ENCODE data around the gene CSH2.
"Not testable (repeated sequence)": the region's sequence is repeated elsewhere in the genome, so short reads cannot be mapped to it uniquely, and the experiment has no call there.

CSH2 gene

GRCh38 chr17:63873577-63873976 lies at the start of gene CSH2:
CSH2 (minus strand) TSS chr17:63873677; CDS start chr17:63873614, 63 bp downstream.
- H3K27me3 ChIP-seq (ENCODE audit: control insufficient read depth in 1 of 2, insufficient read depth in 2 of 2, low read length in 2 of 2); H3K4me3 ChIP-seq (ENCODE audit: low read depth in 1 of 2, low read length in 2 of 2); H3K9me3 ChIP-seq (ENCODE audit: low read length); H3K36me3 ChIP-seq (ENCODE audit: insufficient read depth, low read length); H3K4me1 ChIP-seq (ENCODE audit: insufficient read depth, low read length); H3K9ac ChIP-seq (ENCODE audit: low read length); H3K27ac ChIP-seq (ENCODE audit: low read depth, low read length): not testable (repeated sequence)

GRCh38 chr17:63922402-63922801 lies 48.9 kb upstream of the CSH2 start:
- H3K4me3 ChIP-seq (ENCODE audit: low read depth in 1 of 2, low read length in 2 of 2); H3K27ac ChIP-seq (ENCODE audit: low read depth, low read length); H3K9me3 ChIP-seq (ENCODE audit: low read length); H3K9ac ChIP-seq (ENCODE audit: low read length); H3K4me1 ChIP-seq (ENCODE audit: insufficient read depth, low read length); H3K27me3 ChIP-seq (ENCODE audit: control insufficient read depth in 1 of 2, insufficient read depth in 2 of 2, low read length in 2 of 2); H3K36me3 ChIP-seq (ENCODE audit: insufficient read depth, low read length): not testable (repeated sequence)

GRCh38 chr17:63920779-63921178 lies 47.3 kb upstream of the CSH2 start:
- H3K4me1 ChIP-seq (ENCODE audit: insufficient read depth, low read length); H3K27ac ChIP-seq (ENCODE audit: low read depth, low read length); H3K9ac ChIP-seq (ENCODE audit: low read length); H3K36me3 ChIP-seq (ENCODE audit: insufficient read depth, low read length); H3K27me3 ChIP-seq (ENCODE audit: control insufficient read depth in 1 of 2, insufficient read depth in 2 of 2, low read length in 2 of 2); H3K9me3 ChIP-seq (ENCODE audit: low read length); H3K4me3 ChIP-seq (ENCODE audit: low read depth in 1 of 2, low read length in 2 of 2): not testable (repeated sequence)

GRCh38 chr17:63920050-63920449 lies 46.6 kb upstream of the CSH2 start:
- not testable (repeated sequence) for H3K36me3 ChIP-seq (ENCODE audit: insufficient read depth, low read length); H3K27me3 ChIP-seq (ENCODE audit: control insufficient read depth in 1 of 2, insufficient read depth in 2 of 2, low read length in 2 of 2); H3K4me3 ChIP-seq (ENCODE audit: low read depth in 1 of 2, low read length in 2 of 2); H3K9me3 ChIP-seq (ENCODE audit: low read length); H3K4me1 ChIP-seq (ENCODE audit: insufficient read depth, low read length); H3K9ac ChIP-seq (ENCODE audit: low read length); H3K27ac ChIP-seq (ENCODE audit: low read depth, low read length)

- no peak overlapping the region for H3K27ac ChIP-seq (ENCODE audit: low read depth, low read length)
- no peaks in the 10 kb centered on the region for H3K36me3 ChIP-seq (ENCODE audit: insufficient read depth, low read length)
- H3K27me3 ChIP-seq (ENCODE audit: control insufficient read depth in 1 of 2, insufficient read depth in 2 of 2, low read length in 2 of 2), result no peaks in the 10 kb centered on the region
- no peaks in the 10 kb centered on the region for H3K4me1 ChIP-seq (ENCODE audit: insufficient read depth, low read length)
- no peak overlapping the region for H3K9ac ChIP-seq (ENCODE audit: low read length)
- no peak overlapping the region for H3K4me3 ChIP-seq (ENCODE audit: low read depth in 1 of 2, low read length in 2 of 2)
- H3K9me3 ChIP-seq (ENCODE audit: low read length), result no peaks in the 10 kb centered on the region
These were observed 45.8 kb upstream of the CSH2 start for GRCh38 chr17:63919311-63919723.

GRCh38 chr17:63918789-63919305 lies 45.4 kb upstream of the CSH2 start, which contains the start of gene GH1:
GH1 (minus strand) TSS chr17:63918839; CDS start chr17:63918776, 63 bp downstream.
- not testable (repeated sequence) for H3K27me3 ChIP-seq (ENCODE audit: control insufficient read depth in 1 of 2, insufficient read depth in 2 of 2, low read length in 2 of 2); H3K27ac ChIP-seq (ENCODE audit: low read depth, low read length); H3K36me3 ChIP-seq (ENCODE audit: insufficient read depth, low read length); H3K4me1 ChIP-seq (ENCODE audit: insufficient read depth, low read length); H3K4me3 ChIP-seq (ENCODE audit: low read depth in 1 of 2, low read length in 2 of 2); H3K9me3 ChIP-seq (ENCODE audit: low read length); H3K9ac ChIP-seq (ENCODE audit: low read length)

- Histone ChIP-seq H3K36me3 (ENCODE audit: insufficient read depth, low read length) (no peaks in the 10 kb centered on the region), H3K9ac (ENCODE audit: low read length) (no peak overlapping the region), H3K9me3 (ENCODE audit: low read length) (no peaks in the 10 kb centered on the region), H3K4me3 (ENCODE audit: low read depth in 1 of 2, low read length in 2 of 2) (no peak overlapping the region), H3K4me1 (ENCODE audit: insufficient read depth, low read length) (no peaks in the 10 kb centered on the region), H3K27ac (ENCODE audit: low read depth, low read length) (no peak overlapping the region), H3K27me3 (ENCODE audit: control insufficient read depth in 1 of 2, insufficient read depth in 2 of 2, low read length in 2 of 2) (no peaks in the 10 kb centered on the region)
These were observed 44.8 kb upstream of the CSH2 start for GRCh38 chr17:63918305-63918704.

GRCh38 chr17:63917646-63918045 lies 44.2 kb upstream of the CSH2 start:
- H3K4me3 ChIP-seq (ENCODE audit: low read depth in 1 of 2, low read length in 2 of 2), result no peak overlapping the region
- no peaks in the 10 kb centered on the region for H3K27me3 ChIP-seq (ENCODE audit: control insufficient read depth in 1 of 2, insufficient read depth in 2 of 2, low read length in 2 of 2)
- H3K27ac ChIP-seq (ENCODE audit: low read depth, low read length), result no peak overlapping the region
- H3K4me1 ChIP-seq (ENCODE audit: insufficient read depth, low read length), result no peaks in the 10 kb centered on the region
- H3K9ac ChIP-seq (ENCODE audit: low read length), result no peak overlapping the region
- H3K36me3 ChIP-seq (ENCODE audit: insufficient read depth, low read length), result no peaks in the 10 kb centered on the region
- no peaks in the 10 kb centered on the region for H3K9me3 ChIP-seq (ENCODE audit: low read length)

GRCh38 chr17:63917206-63917605 lies 43.7 kb upstream of the CSH2 start:
- H3K36me3 ChIP-seq (ENCODE audit: insufficient read depth, low read length); H3K4me3 ChIP-seq (ENCODE audit: low read depth in 1 of 2, low read length in 2 of 2); H3K9ac ChIP-seq (ENCODE audit: low read length); H3K27me3 ChIP-seq (ENCODE audit: control insufficient read depth in 1 of 2, insufficient read depth in 2 of 2, low read length in 2 of 2); H3K27ac ChIP-seq (ENCODE audit: low read depth, low read length); H3K9me3 ChIP-seq (ENCODE audit: low read length); H3K4me1 ChIP-seq (ENCODE audit: insufficient read depth, low read length): not testable (repeated sequence)

GRCh38 chr17:63916566-63917185 lies 43.2 kb upstream of the CSH2 start:
- no peak overlapping the region for H3K4me3 ChIP-seq (ENCODE audit: low read depth in 1 of 2, low read length in 2 of 2)
- no peak overlapping the region for H3K9ac ChIP-seq (ENCODE audit: low read length)
- H3K36me3 ChIP-seq (ENCODE audit: insufficient read depth, low read length), result no peaks in the 10 kb centered on the region
- H3K27me3 ChIP-seq (ENCODE audit: control insufficient read depth in 1 of 2, insufficient read depth in 2 of 2, low read length in 2 of 2), result no peaks in the 10 kb centered on the region
- no peaks in the 10 kb centered on the region for H3K4me1 ChIP-seq (ENCODE audit: insufficient read depth, low read length)
- no peaks in the 10 kb centered on the region for H3K9me3 ChIP-seq (ENCODE audit: low read length)
- H3K27ac ChIP-seq (ENCODE audit: low read depth, low read length), result no peak overlapping the region

GRCh38 chr17:63915753-63916152 lies 42.3 kb upstream of the CSH2 start:
- not testable (repeated sequence) for H3K4me1 ChIP-seq (ENCODE audit: insufficient read depth, low read length); H3K27me3 ChIP-seq (ENCODE audit: control insufficient read depth in 1 of 2, insufficient read depth in 2 of 2, low read length in 2 of 2); H3K4me3 ChIP-seq (ENCODE audit: low read depth in 1 of 2, low read length in 2 of 2); H3K27ac ChIP-seq (ENCODE audit: low read depth, low read length); H3K9me3 ChIP-seq (ENCODE audit: low read length); H3K36me3 ChIP-seq (ENCODE audit: insufficient read depth, low read length); H3K9ac ChIP-seq (ENCODE audit: low read length)

GRCh38 chr17:63914471-63914870 lies 41.0 kb upstream of the CSH2 start:
- Histone ChIP-seq H3K36me3 (ENCODE audit: insufficient read depth, low read length) (no peaks in the 10 kb centered on the region), H3K9ac (ENCODE audit: low read length) (no peak overlapping the region), H3K27ac (ENCODE audit: low read depth, low read length) (no peak overlapping the region), H3K27me3 (ENCODE audit: control insufficient read depth in 1 of 2, insufficient read depth in 2 of 2, low read length in 2 of 2) (peaks cover 0 to 5% of the 10 kb centered on the region in 2 donors), H3K4me1 (ENCODE audit: insufficient read depth, low read length) (no peaks in the 10 kb centered on the region), H3K4me3 (ENCODE audit: low read depth in 1 of 2, low read length in 2 of 2) (no peak overlapping the region), H3K9me3 (ENCODE audit: low read length) (no peaks in the 10 kb centered on the region)
